Colonic mucosa (tissue), 4 donors: ENCODE results near the gene CDCA4. TPM values are rescaled to one million over a fixed set of nuclear protein-coding genes. Genes with fewer than 3 reads are reported as not detected.

Experiments
- DNase-seq: peaks from one replicate; pipeline ENCODE4 v3.0.0-alpha.2; 2020
- H3K27ac ChIP-seq: fragments of 200-600 bp; one replicate; pipeline ENCODE4 v1.8.0; 2021
- H3K27me3 ChIP-seq: fragments of 200-600 bp; one replicate; pipeline ENCODE4 v1.8.0; 2021
- H3K36me3 ChIP-seq: fragments of 200-600 bp; one replicate; pipeline ENCODE4 v1.8.0; 2021
- H3K4me1 ChIP-seq: fragments of 200-600 bp; one replicate; pipeline ENCODE4 v1.8.0; 2021; ENCODE audit warnings: mild to moderate bottlenecking
- H3K4me3 ChIP-seq: fragments of 200-600 bp; one replicate; pipeline ENCODE4 v1.8.0; 2021
- H3K9ac ChIP-seq, 2 donors: one replicate each; pipeline ENCODE4 v1.7.0; 2013; ENCODE audit warnings: control low read depth in 2 of 2, low read depth in 2 of 2, low read length in 2 of 2
- H3K9me3 ChIP-seq: fragments of 200-600 bp; one replicate; pipeline ENCODE4 v1.8.0; 2021
- intact Hi-C: fragments of 100-400 bp; cut with DNase I; formaldehyde crosslinking; loops from one replicate; pipeline ENCODE4 v1.14.1; 2022
- total RNA-seq, 2 donors: library from RNA; stranded (reverse); fragmentation: NEBNext Ultra II Directional in 1 of 2; extraction: Animal tissue kit (Norgen Biotek cat#: 25700) in 1 of 2; gene quantifications; one replicate each; pipeline ENCODE4 v1.2.1, GENCODE V29; 2021
- TF ChIP-seq, protein P1 (sequence below): fragments of 200-600 bp; IDR thresholded peaks from one replicate; pipeline ENCODE4 v1.8.0; 2022; ENCODE audit warnings: antibody characterized with exemption, mild to moderate bottlenecking
- donor health status: healthy.
- donor health status: DM: no; HTN: no; CAD: no.
- donor health status: DM: no; HTN: no; CAD: no.

The CDCA4 gene
- total RNA-seq, 2 donors from 2014 or later, result 8.3 to 16.3 TPM

DNA sequence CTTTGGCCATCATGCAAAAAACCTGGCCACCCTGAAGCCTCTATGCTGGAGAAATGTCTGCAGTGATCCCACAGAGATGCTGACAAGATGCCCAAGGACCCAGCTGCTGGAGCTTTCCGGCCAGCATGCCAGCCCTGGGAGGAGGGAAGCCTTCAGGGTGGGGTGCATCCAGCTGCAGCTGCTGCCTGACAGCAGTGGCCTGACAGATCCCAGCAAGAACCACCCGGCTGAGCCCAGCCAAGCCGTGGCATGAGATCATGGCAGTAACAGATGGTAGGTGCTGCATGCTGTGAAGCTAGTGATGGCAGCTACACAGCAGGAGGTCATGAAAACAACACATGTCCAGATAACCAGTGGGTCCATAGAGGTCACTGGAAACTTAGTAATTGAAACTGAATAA is 21.5 kb downstream of the CDCA4 start:
- intact Hi-C loops, result no loop called here

DNA sequence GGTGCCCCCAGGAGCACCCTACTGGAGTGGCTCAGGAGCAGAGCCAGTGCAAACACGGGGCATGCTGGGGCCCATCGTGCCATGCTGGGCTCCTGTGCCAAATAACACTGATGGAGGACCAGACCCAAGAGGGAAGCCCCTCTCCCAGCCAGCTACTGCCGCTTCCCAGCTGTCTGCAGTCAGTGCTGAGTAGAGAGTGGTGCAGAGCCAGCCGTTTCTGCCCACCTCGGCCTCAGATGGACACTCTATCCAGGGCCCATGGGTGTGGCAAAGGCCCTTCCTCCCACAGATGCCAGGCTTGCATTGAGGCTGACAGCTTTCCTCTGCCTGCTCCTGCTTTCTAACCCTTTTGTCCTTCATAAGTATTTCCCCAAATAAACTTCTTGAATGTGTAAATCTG is 22.1 kb downstream of the CDCA4 start:
- no peaks in the 10 kb centered on the region for H3K27me3 ChIP-seq
- no peak overlapping the region for H3K9ac ChIP-seq
- no peaks in the 10 kb centered on the region for H3K4me1 ChIP-seq
- no peak overlapping the region for H3K4me3 ChIP-seq
- intact Hi-C loops, result no loop called here
- no peak for DNase-seq
- no peak overlapping the region for H3K27ac ChIP-seq
- H3K9me3 ChIP-seq, result no peaks in the 10 kb centered on the region
- no peaks in the 10 kb centered on the region for H3K36me3 ChIP-seq
- TF ChIP-seq, protein P1, sequence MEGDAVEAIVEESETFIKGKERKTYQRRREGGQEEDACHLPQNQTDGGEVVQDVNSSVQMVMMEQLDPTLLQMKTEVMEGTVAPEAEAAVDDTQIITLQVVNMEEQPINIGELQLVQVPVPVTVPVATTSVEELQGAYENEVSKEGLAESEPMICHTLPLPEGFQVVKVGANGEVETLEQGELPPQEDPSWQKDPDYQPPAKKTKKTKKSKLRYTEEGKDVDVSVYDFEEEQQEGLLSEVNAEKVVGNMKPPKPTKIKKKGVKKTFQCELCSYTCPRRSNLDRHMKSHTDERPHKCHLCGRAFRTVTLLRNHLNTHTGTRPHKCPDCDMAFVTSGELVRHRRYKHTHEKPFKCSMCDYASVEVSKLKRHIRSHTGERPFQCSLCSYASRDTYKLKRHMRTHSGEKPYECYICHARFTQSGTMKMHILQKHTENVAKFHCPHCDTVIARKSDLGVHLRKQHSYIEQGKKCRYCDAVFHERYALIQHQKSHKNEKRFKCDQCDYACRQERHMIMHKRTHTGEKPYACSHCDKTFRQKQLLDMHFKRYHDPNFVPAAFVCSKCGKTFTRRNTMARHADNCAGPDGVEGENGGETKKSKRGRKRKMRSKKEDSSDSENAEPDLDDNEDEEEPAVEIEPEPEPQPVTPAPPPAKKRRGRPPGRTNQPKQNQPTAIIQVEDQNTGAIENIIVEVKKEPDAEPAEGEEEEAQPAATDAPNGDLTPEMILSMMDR, result no peak

More for the DNA sequence above, 21.5 kb downstream of the CDCA4 start:
- Histone ChIP-seq H3K27me3 (no peaks in the 10 kb centered on the region), H3K27ac (no peak overlapping the region), H3K4me1 (no peaks in the 10 kb centered on the region), H3K4me3 (no peak overlapping the region), H3K36me3 (no peaks in the 10 kb centered on the region), H3K9ac (no peak overlapping the region), H3K9me3 (no peaks in the 10 kb centered on the region)
- DNase-seq, result no peak
- TF ChIP-seq, protein P1, result no peak

DNA sequence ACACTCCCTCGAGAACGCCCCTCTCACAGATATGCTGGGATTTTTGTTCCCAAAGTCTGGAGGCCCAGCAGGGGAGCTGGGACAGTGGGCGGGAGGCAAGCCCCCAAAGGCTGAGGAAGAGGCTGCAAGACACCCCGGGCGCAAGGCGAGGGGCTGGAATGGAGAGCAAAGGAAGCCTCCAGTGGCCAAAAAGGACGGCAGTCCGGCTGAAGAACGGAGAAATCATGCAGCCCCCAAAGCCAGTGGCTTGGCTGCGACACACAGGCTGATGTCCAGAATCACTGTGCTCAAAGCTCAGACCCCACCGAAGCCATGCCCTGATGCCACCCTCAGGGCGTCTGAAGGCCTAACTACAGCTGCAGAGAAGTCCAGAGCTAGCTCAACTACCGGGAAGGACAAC is 24.4 kb downstream of the CDCA4 start:
- Histone ChIP-seq H3K36me3 (no peaks in the 10 kb centered on the region), H3K27me3 (no peaks in the 10 kb centered on the region), H3K4me1 (no peaks in the 10 kb centered on the region), H3K9ac (no peak overlapping the region), H3K4me3 (no peak overlapping the region), H3K9me3 (no peaks in the 10 kb centered on the region), H3K27ac (no peak overlapping the region)
- intact Hi-C loops, result no loop called here
- TF ChIP-seq, protein P1, result no peak
- no peak for DNase-seq

DNA sequence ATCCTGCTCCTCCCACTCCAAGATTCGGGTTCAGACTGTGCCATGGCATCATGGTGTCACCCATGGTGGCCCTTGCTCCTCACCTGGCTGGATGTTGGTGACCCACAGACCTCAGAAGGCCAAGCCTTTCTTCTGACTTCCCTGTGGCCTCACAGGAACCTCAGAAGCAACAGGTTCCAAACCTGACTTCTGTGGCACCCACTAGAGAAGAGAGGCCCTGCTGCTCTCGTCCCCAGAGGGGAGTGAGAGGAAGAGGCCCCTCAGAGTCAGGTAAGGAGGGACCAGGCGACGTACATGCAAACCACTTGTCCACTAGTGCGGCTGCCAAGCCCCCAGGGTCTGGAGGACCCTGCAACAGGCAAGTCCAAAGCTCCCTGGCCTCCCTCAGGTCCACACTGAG is 24.9 kb downstream of the CDCA4 start:
- H3K27ac ChIP-seq, result no peak overlapping the region
- no peak for DNase-seq
- no peaks in the 10 kb centered on the region for H3K4me1 ChIP-seq
- TF ChIP-seq, protein P1, result no peak
- H3K9me3 ChIP-seq, result no peaks in the 10 kb centered on the region
- H3K4me3 ChIP-seq, result no peak overlapping the region
- intact Hi-C loops, result no loop called here
- no peaks in the 10 kb centered on the region for H3K36me3 ChIP-seq
- no peaks in the 10 kb centered on the region for H3K27me3 ChIP-seq
- H3K9ac ChIP-seq, result no peak overlapping the region

DNA sequence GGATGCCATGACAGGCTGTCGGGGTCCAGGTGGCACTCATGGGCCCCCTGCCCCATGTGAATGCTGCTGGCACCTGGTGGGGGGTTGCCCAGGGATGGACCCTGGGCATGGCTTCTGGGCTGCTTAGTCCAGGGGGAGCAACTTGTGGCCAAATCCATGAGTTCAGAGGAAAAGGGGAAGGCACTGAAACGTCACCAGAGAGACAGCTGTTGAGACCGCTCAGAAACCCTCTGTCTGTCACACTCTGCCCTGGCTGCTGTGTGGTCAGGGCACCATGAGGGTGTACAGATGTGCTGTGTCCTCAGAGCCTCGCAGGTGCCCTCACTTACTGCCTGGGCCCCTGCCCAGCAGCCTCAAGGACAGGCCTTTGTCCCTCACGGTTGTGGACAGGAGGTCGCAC is 25.9 kb downstream of the CDCA4 start:
- no peak for DNase-seq
- no peaks in the 10 kb centered on the region for H3K9me3 ChIP-seq
- no peaks in the 10 kb centered on the region for H3K27me3 ChIP-seq
- H3K36me3 ChIP-seq, result no peaks in the 10 kb centered on the region
- H3K9ac ChIP-seq, result no peak overlapping the region
- intact Hi-C loops, result no loop called here
- no peak overlapping the region for H3K4me3 ChIP-seq
- H3K4me1 ChIP-seq, result no peaks in the 10 kb centered on the region
- H3K27ac ChIP-seq, result no peak overlapping the region
- TF ChIP-seq, protein P1, result no peak
